Activated B cell treated with CpG ODN at 0.5 μM for 24 hours (primary cell): Measurements from ENCODE around the gene BMX. TPM values are rescaled to one million over a fixed set of nuclear protein-coding genes. Genes with fewer than 3 reads are reported as not detected.

ENCODE experiments used
- ATAC-seq: fragments of 200-7000 bp; cut with Tn5 transposase; one replicate; pipeline ENCODE4 v1.10.0; 2021; ENCODE audit warnings: low read depth, mild to moderate bottlenecking, moderate library complexity
- CTCF ChIA-PET: fragments of 350-600 bp; sonication (Branson Sonifier 250); formaldehyde crosslinking; loops from one replicate; lab custom pipeline; 2021; ENCODE audit warnings: antibody characterized with exemption; lab: Charles Lee
- POLR2A ChIA-PET: fragments of 350-600 bp; sonication (Branson Sonifier 250); formaldehyde crosslinking; loops from one replicate; lab custom pipeline; 2021; ENCODE audit warnings: antibody characterized with exemption; lab: Charles Lee
- DNase-seq: peaks from one replicate; pipeline ENCODE4 v3.0.0; 2022
- H3K27ac Mint-ChIP-seq: one replicate; pipeline ENCODE4 v1.8.0; 2020; ENCODE audit warnings: mixed read lengths
- H3K27me3 Mint-ChIP-seq: one replicate; pipeline ENCODE4 v1.8.0; 2021; ENCODE audit warnings: mixed read lengths
- H3K36me3 Mint-ChIP-seq: one replicate; pipeline ENCODE4 v1.8.0; 2021; ENCODE audit warnings: low read depth, mixed read lengths
- H3K4me1 Mint-ChIP-seq: one replicate; pipeline ENCODE4 v1.8.0; 2021; ENCODE audit warnings: mixed read lengths
- H3K4me3 Mint-ChIP-seq: one replicate; pipeline ENCODE4 v1.8.0; 2020; ENCODE audit warnings: mild to moderate bottlenecking, mixed read lengths
- H3K9me3 Mint-ChIP-seq: one replicate; pipeline ENCODE4 v1.8.0; 2020; ENCODE audit warnings: mixed read lengths
- CTCF ChIP-seq: fragments of 200-600 bp; IDR thresholded peaks from one replicate; pipeline ENCODE4 v1.8.0; 2022; ENCODE audit warnings: antibody characterized with exemption, mild to moderate bottlenecking
- intact Hi-C: fragments of 100-400 bp; cut with micrococcal nuclease; formaldehyde crosslinking; loops from one replicate; pipeline ENCODE4 v1.15.1; 2024
- total RNA-seq: library from RNA; stranded (reverse); gene quantifications from 2 replicates; pipeline ENCODE4 v1.2.3, GENCODE V29; 2022

The BMX gene
- total RNA-seq, 1 donor from 2014 or later, result not detected

DNA sequence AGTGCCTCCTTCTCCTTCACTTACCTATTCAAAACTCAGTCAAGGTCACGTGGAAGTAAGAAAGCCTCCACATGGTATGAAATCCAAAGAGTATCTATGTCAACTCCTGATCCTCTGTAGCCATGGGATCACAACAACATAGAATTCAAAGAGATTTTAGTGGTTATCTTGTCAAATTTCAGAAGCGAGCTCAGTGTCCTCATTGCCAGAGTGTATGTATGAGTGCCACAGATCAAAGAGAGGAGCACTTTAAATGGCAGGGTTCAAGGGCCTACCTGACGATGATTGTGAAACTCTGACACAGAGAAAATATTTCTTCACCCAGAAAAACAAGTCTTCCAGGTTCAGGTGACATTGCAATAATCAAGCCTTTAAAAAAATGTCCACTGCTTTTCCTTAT lies 101.3 kb downstream of the BMX start:
- no peaks in the 10 kb centered on the region for H3K4me1 Mint-ChIP-seq
- H3K27me3 Mint-ChIP-seq, result peaks cover 10% of the 10 kb centered on the region
- TF ChIP-seq CTCF, result no peak
- ChIA-PET POLR2A (no interaction called here), CTCF (no interaction called here)
- intact Hi-C loops, result no loop called here
- H3K4me3 Mint-ChIP-seq, result no peak overlapping the region
- no peaks in the 10 kb centered on the region for H3K9me3 Mint-ChIP-seq
- DNase-seq (no peak), ATAC-seq (no peak)
- H3K36me3 Mint-ChIP-seq, result no peaks in the 10 kb centered on the region
- no peak overlapping the region for H3K27ac Mint-ChIP-seq

- ChIA-PET POLR2A (no interaction called here), CTCF (no interaction called here)
- ATAC-seq (no peak), DNase-seq (no peak)
- Mint-ChIP-seq H3K4me1 (no peaks in the 10 kb centered on the region), H3K9me3 (no peaks in the 10 kb centered on the region), H3K36me3 (no peaks in the 10 kb centered on the region), H3K27ac (no peak overlapping the region), H3K4me3 (no peak overlapping the region), H3K27me3 (peaks cover 10% of the 10 kb centered on the region)
- intact Hi-C loops, result no loop called here
- no peak for TF ChIP-seq CTCF
Measured at GRCh38 chrX:15602761-15603160, 102.2 kb downstream of the BMX start.

GRCh38 chrX:15605226-15605625 lies 104.6 kb downstream of the BMX start:
- peaks cover 10% of the 10 kb centered on the region for H3K27me3 Mint-ChIP-seq
- no peaks in the 10 kb centered on the region for H3K4me1 Mint-ChIP-seq
- intact Hi-C loops, result no loop called here
- H3K36me3 Mint-ChIP-seq, result no peaks in the 10 kb centered on the region
- ChIA-PET CTCF (no interaction called here), POLR2A (no interaction called here)
- H3K9me3 Mint-ChIP-seq, result no peaks in the 10 kb centered on the region
- no peak for DNase-seq
- no peak overlapping the region for H3K4me3 Mint-ChIP-seq
- no peak for ATAC-seq
- H3K27ac Mint-ChIP-seq, result no peak overlapping the region
- no peak for TF ChIP-seq CTCF

Other genes with a start within 250 kb of the BMX start
- not detected in 2 replicates for gene ASB9, start 230.7 kb upstream of the BMX start, total RNA-seq
- gene ASB11, start 185.2 kb upstream of the BMX start, total RNA-seq, result not detected in 2 replicates
- gene PIGA, start 165.3 kb upstream of the BMX start, total RNA-seq, result 15.7 and 24.9 TPM in 2 replicates
- gene VEGFD, start 116.4 kb upstream of the BMX start, total RNA-seq, result not detected in 2 replicates
- 0.82 and 1.7 TPM in 2 replicates for gene PIR, start 7.5 kb upstream of the BMX start, total RNA-seq
- gene ACE2, start 100.2 kb downstream of the BMX start, total RNA-seq, result not detected in 2 replicates
- 0.20 and 0.24 TPM in 2 replicates for gene CLTRN, start 164.0 kb downstream of the BMX start, total RNA-seq
- gene CA5B, start 237.5 kb downstream of the BMX start, total RNA-seq, result 9.9 and 10.6 TPM in 2 replicates